Peyer's patch (tissue), 4 donors: Measurements from ENCODE around the gene TEX26.

Experiments
- CTCF ChIP-seq, 6 experiments: fragments of 450-650 bp in 4 of 6; fragments of 200-600 bp in 2 of 6; sonication (generic) in 1 of 6; IDR thresholded peaks; one replicate each; pipeline ENCODE4 v1.5.1; 2017 to 2019; ENCODE audit warnings: antibody characterized with exemption in 6 of 6, mild to moderate bottlenecking in 3 of 6, moderate library complexity in 1 of 6
- POLR2A ChIP-seq, 2 donors: fragments of 450-650 bp; IDR thresholded peaks; one replicate each; pipeline ENCODE4 v1.5.1; 2017; ENCODE audit warnings: antibody characterized with exemption in 2 of 2, mild to moderate bottlenecking in 2 of 2, moderate library complexity in 2 of 2

DNA sequence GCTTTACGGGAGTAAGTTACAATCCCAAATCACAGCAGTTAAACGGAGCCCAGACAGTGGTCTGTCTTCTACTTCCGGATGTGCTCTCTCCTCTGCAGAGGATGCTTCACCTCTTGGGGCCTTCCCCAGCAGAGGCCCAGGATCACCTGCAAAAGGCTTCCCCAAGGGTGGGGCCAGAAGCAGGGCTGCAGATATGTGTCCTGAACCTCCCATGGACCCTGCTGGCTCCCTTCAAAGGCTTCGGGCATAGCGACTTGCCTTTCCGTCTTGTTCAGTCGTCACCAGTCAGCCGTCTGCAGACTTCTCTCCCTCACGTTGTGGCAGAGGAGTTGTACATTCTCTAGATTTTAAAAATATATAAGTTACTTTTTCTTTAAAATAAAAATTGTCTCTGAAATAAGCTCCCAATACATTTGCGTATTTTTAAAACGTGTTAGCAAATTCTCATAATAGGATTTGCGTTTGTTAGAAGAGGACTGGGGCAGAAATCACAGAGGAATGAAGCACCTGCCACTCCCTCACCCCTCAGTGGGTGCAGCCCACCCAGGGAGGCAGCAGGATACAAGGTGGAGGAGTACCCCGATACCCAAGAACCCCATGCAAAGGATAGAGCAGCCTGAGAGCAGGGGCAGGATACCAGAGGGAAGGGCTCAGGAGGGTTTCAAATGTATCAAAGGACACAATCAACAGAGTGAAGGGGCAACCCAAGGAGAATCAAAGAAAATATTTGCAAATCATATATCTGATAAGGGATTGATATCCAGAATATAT lies 49.3 kb upstream of the TEX26 start:
- no peak for TF ChIP-seq CTCF (IDR thresholded peaks at IDR 0.05)
- TF ChIP-seq POLR2A (IDR thresholded peaks at IDR 0.05): no peak
